ENCODE measurements around the gene PCDHGA3.

Gene PCDHGA3

DNA sequence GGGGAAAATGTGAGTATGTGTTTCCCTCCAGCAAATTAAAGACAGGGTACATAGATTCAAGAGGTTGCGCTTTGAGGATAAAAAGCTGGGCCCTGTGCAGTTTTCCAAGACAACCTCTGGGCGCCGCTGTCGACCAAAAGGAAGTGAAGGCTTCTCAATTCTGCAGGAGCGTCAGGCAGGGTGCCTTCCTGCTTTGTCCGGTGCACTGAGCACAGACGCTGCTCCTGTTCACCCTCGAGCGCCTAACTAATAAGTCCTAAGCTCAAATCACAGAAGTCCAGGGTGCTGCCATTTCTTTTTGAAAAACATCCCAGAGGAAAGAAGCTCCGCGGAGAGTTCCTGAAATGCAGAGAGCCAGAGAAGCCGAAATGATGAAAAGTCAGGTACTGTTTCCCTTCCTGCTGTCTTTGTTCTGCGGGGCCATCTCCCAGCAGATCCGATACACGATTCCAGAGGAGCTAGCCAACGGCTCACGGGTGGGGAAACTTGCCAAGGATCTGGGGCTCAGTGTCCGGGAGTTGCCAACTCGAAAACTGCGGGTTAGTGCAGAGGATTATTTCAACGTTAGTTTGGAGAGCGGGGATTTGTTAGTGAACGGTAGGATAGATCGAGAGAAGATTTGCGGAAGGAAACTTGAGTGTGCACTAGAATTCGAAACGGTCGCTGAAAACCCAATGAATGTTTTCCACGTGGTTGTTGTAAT lies 6.4 kb downstream of the PCDHGA3 start, which contains the start of gene PCDHGB1:
Gene PCDHGB1 (plus strand): TSS at position 183 of the 703 bp plus-strand sequence. CDS start 162 bp downstream, at position 345.
- Histone ChIP-seq H3K4me3 (ENCODE audit: low read length) (peak within 1 kb of the TSS; percentile 77), H3K27me3 (replicated peaks; ENCODE audit: control insufficient read depth, insufficient read depth, low read length) (peaks cover 4% of the 10 kb centered on the region), H3K9me3 (ENCODE audit: control insufficient read depth, low read length) (peaks cover 29% of the 10 kb centered on the region), H3K36me3 (ENCODE audit: control insufficient read depth, insufficient read depth, low read length, severe bottlenecking) (no peaks in the 10 kb centered on the region), H3K4me1 (ENCODE audit: control insufficient read depth, insufficient read depth, low read length) (no peaks in the 10 kb centered on the region), H3K9ac (ENCODE audit: low read length) (no peak within 1 kb of the TSS)
- peak; percentile 65 for DNase-seq (ENCODE audit: low read depth)

DNA sequence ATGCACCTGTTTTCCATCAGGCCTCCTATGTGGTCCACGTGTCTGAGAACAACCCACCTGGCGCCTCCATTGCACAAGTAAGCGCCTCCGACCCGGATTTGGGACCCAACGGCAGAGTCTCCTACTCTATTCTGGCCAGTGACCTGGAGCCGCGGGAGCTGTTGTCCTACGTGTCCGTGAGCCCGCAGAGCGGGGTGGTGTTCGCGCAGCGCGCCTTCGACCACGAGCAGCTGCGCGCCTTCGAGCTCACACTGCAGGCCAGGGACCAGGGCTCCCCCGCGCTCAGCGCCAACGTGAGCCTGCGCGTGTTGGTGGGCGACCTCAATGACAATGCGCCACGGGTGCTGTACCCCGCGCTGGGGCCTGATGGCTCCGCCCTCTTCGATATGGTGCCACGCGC lies 8.0 kb downstream of the PCDHGA3 start:
- DNase-seq (ENCODE audit: low read depth), result no peak
- Histone ChIP-seq H3K27me3 (replicated peaks; ENCODE audit: control insufficient read depth, insufficient read depth, low read length) (peaks cover 4% of the 10 kb centered on the region), H3K4me1 (ENCODE audit: control insufficient read depth, insufficient read depth, low read length) (no peaks in the 10 kb centered on the region), H3K36me3 (ENCODE audit: control insufficient read depth, insufficient read depth, low read length, severe bottlenecking) (no peaks in the 10 kb centered on the region), H3K4me3 (ENCODE audit: low read length) (no peak overlapping the region), H3K9ac (ENCODE audit: low read length) (no peak overlapping the region), H3K9me3 (ENCODE audit: control insufficient read depth, low read length) (peaks cover 37% of the 10 kb centered on the region)

DNA sequence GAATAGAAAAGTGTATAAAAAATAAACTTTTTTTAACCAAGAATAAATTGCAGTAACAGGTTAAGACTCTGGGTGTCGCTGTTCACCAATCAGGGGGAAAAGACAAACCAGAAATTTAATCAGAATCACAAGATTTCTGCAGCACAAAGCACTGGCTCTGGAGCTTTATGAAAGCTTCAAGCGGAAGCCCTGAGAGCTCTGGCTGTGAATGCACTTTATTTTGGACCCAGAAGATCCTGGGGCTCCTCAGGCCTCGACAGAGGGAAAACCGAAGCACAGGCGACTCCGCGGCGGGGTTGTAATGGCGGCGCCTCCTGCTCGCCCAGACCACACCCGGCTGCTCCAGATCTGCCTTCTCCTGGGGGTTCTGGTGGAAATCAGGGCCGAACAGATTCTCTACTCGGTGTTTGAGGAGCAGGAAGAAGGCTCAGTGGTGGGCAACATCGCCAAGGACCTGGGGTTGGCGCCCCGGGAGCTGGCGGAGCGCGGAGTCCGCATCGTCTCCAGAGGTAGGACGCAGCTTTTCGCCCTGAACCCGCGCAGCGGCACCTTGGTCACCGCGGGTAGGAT lies 11.4 kb downstream of the PCDHGA3 start, which contains the start of gene PCDHGA4:
Gene PCDHGA4 (plus strand): TSS at position 122 of the 570 bp plus-strand sequence. CDS start 87 bp downstream, at position 209.
- Histone ChIP-seq H3K27me3 (replicated peaks; ENCODE audit: control insufficient read depth, insufficient read depth, low read length) (peaks cover 4% of the 10 kb centered on the region), H3K9ac (ENCODE audit: low read length) (peak within 1 kb of the TSS; percentile 80), H3K4me1 (ENCODE audit: control insufficient read depth, insufficient read depth, low read length) (no peaks in the 10 kb centered on the region), H3K9me3 (ENCODE audit: control insufficient read depth, low read length) (peaks cover 63% of the 10 kb centered on the region), H3K36me3 (ENCODE audit: control insufficient read depth, insufficient read depth, low read length, severe bottlenecking) (no peaks in the 10 kb centered on the region), H3K4me3 (ENCODE audit: low read length) (peak within 1 kb of the TSS; percentile 79)
- DNase-seq (ENCODE audit: low read depth), result peak; percentile 20

DNA sequence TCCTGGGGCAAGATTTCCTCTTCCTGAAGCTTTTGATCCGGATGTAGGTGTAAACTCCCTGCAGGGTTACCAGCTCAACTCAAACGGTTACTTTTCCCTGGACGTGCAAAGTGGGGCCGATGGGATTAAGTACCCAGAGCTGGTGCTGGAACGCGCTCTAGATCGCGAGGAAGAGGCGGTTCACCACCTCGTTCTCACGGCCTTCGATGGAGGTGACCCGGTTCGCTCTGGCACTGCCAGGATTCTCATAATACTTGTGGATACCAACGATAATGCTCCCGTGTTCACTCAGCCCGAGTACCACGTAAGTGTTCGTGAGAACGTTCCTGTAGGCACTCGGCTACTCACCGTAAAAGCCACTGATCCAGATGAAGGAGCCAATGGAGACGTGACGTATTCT lies 12.0 kb downstream of the PCDHGA3 start:
- H3K4me3 ChIP-seq (ENCODE audit: low read length), result peak overlapping the region; percentile 79
- H3K9me3 ChIP-seq (ENCODE audit: control insufficient read depth, low read length), result peaks cover 63% of the 10 kb centered on the region
- DNase-seq (ENCODE audit: low read depth), result no peak

GRCh38 chr5:141356133-141356532 lies 12.5 kb downstream of the PCDHGA3 start:
- Histone ChIP-seq H3K4me1 (ENCODE audit: control insufficient read depth, insufficient read depth, low read length) (no peaks in the 10 kb centered on the region), H3K27me3 (replicated peaks; ENCODE audit: control insufficient read depth, insufficient read depth, low read length) (peaks cover 4% of the 10 kb centered on the region), H3K36me3 (ENCODE audit: control insufficient read depth, insufficient read depth, low read length, severe bottlenecking) (no peaks in the 10 kb centered on the region), H3K9ac (ENCODE audit: low read length) (no peak overlapping the region), H3K4me3 (ENCODE audit: low read length) (peak overlapping the region; percentile 79), H3K9me3 (ENCODE audit: control insufficient read depth, low read length) (peaks cover 63% of the 10 kb centered on the region)
- DNase-seq (ENCODE audit: low read depth), result no peak

More for the DNA sequence above, 12.0 kb downstream of the PCDHGA3 start:
- no peaks in the 10 kb centered on the region for H3K4me1 ChIP-seq (ENCODE audit: control insufficient read depth, insufficient read depth, low read length)
- no peaks in the 10 kb centered on the region for H3K36me3 ChIP-seq (ENCODE audit: control insufficient read depth, insufficient read depth, low read length, severe bottlenecking)
- H3K9ac ChIP-seq (ENCODE audit: low read length), result no peak overlapping the region
- H3K27me3 ChIP-seq (replicated peaks; ENCODE audit: control insufficient read depth, insufficient read depth, low read length), result peaks cover 4% of the 10 kb centered on the region

DNA sequence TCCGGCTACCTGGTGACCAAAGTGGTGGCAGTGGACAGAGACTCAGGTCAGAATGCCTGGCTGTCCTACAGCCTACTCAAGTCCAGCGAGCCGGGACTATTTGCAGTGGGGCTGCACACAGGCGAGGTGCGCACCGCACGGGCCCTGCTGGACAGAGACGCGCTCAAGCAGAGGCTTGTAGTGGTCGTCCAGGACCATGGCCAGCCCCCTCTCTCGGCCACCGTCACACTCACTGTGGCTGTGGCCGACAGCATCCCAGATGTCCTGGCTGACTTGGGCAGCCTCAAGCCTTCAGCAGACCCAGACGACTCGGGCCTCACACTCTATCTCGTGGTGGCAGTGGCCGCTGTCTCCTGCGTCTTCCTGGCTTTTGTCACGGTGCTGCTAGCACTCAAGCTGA lies 13.3 kb downstream of the PCDHGA3 start:
- Histone ChIP-seq H3K36me3 (ENCODE audit: control insufficient read depth, insufficient read depth, low read length, severe bottlenecking) (no peaks in the 10 kb centered on the region), H3K4me1 (ENCODE audit: control insufficient read depth, insufficient read depth, low read length) (no peaks in the 10 kb centered on the region), H3K9me3 (ENCODE audit: control insufficient read depth, low read length) (peaks cover 66% of the 10 kb centered on the region), H3K4me3 (ENCODE audit: low read length) (peak overlapping the region; percentile 58), H3K9ac (ENCODE audit: low read length) (no peak overlapping the region), H3K27me3 (replicated peaks; ENCODE audit: control insufficient read depth, insufficient read depth, low read length) (peaks cover 4% of the 10 kb centered on the region)
- DNase-seq (ENCODE audit: low read depth), result no peak

DNA sequence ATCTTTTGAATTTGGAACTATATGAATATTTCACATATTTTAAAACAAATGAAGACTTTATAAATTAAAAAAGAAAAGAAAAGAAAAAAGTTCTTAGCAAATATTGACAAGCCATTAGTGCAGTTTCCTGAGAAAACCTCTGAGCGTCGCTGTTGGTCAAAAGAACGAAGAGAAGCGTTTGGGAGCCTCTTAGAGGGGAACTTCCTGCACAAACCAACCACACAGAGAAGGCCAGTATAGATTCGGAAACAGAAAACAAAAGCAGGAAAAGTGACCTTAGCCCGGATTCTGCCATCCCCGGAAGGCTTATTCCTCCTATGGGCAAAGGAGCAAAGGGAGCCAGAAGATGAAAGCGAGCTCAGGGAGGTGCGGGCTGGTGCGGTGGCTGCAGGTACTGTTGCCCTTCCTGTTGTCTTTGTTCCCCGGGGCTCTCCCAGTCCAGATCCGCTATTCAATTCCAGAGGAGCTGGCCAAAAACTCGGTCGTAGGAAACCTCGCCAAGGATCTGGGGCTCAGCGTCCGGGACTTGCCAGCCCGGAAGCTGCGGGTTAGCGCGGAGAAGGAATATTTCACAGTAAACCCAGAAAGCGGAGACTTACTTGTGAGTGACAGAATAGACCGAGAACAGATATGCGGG lies 16.3 kb downstream of the PCDHGA3 start, which contains the start of gene PCDHGB2:
Gene PCDHGB2 (plus strand): TSS at position 205 of the 637 bp plus-strand sequence. CDS start 142 bp downstream, at position 347.
- Histone ChIP-seq H3K27me3 (replicated peaks; ENCODE audit: control insufficient read depth, insufficient read depth, low read length) (peaks cover 6% of the 10 kb centered on the region), H3K9ac (ENCODE audit: low read length) (peak within 1 kb of the TSS; percentile 54), H3K4me3 (ENCODE audit: low read length) (peak within 1 kb of the TSS; percentile 78), H3K36me3 (ENCODE audit: control insufficient read depth, insufficient read depth, low read length, severe bottlenecking) (no peaks in the 10 kb centered on the region), H3K9me3 (ENCODE audit: control insufficient read depth, low read length) (peaks cover 89% of the 10 kb centered on the region), H3K4me1 (ENCODE audit: control insufficient read depth, insufficient read depth, low read length) (no peaks in the 10 kb centered on the region)
- DNase-seq (ENCODE audit: low read depth), result peak; percentile 37

DNA sequence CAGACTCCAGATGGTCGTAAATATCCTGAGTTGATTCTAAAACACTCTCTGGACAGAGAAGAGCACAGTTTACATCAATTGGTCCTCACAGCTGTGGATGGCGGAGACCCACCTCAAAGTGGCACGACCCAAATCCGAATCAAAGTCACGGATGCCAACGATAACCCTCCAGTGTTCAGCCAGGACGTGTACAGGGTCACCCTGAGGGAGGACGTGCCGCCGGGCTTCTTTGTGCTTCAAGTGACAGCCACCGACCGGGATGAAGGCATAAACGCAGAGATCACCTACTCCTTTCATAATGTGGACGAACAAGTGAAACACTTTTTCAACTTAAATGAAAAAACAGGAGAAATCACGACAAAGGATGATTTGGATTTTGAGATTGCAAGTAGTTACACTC lies 17.1 kb downstream of the PCDHGA3 start:
- peaks cover 92% of the 10 kb centered on the region for H3K9me3 ChIP-seq (ENCODE audit: control insufficient read depth, low read length)
- H3K36me3 ChIP-seq (ENCODE audit: control insufficient read depth, insufficient read depth, low read length, severe bottlenecking), result no peaks in the 10 kb centered on the region
- H3K4me3 ChIP-seq (ENCODE audit: low read length), result peak overlapping the region; percentile 78
- no peak for DNase-seq (ENCODE audit: low read depth)
- H3K27me3 ChIP-seq (replicated peaks; ENCODE audit: control insufficient read depth, insufficient read depth, low read length), result peaks cover 8% of the 10 kb centered on the region
- no peaks in the 10 kb centered on the region for H3K4me1 ChIP-seq (ENCODE audit: control insufficient read depth, insufficient read depth, low read length)
- no peak overlapping the region for H3K9ac ChIP-seq (ENCODE audit: low read length)

DNA sequence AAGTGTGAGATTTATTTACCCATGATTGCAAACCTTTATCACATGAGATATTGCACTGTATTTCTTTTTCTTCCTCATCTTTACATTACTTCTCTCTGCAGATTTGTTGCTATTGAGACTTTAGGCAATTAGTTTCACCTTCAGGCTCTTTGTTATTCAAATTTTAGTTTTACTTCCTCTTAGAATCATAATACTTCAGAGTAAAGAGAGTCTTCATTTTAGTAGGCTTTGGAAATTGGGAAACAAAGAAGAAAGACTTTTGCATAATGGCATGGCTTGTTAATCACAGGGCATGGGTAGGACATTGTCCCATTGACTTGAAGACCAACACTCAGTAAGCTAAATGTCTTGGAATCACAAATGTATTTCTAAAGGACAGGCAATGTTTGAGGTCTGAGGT lies 19.1 kb downstream of the PCDHGA3 start:
- H3K27me3 ChIP-seq (replicated peaks; ENCODE audit: control insufficient read depth, insufficient read depth, low read length), result peaks cover 16% of the 10 kb centered on the region
- DNase-seq (ENCODE audit: low read depth), result no peak
- H3K9ac ChIP-seq (ENCODE audit: low read length), result no peak overlapping the region
- no peaks in the 10 kb centered on the region for H3K36me3 ChIP-seq (ENCODE audit: control insufficient read depth, insufficient read depth, low read length, severe bottlenecking)
- H3K4me3 ChIP-seq (ENCODE audit: low read length), result no peak overlapping the region
- no peaks in the 10 kb centered on the region for H3K4me1 ChIP-seq (ENCODE audit: control insufficient read depth, insufficient read depth, low read length)
- peaks cover 87% of the 10 kb centered on the region for H3K9me3 ChIP-seq (ENCODE audit: control insufficient read depth, low read length)

- DNase-seq (ENCODE audit: low read depth), result peak; percentile 5
- Histone ChIP-seq H3K9ac (ENCODE audit: low read length) (no peak within 1 kb of the TSS), H3K4me3 (ENCODE audit: low read length) (peak within 1 kb of the TSS; percentile 68), H3K9me3 (ENCODE audit: control insufficient read depth, low read length) (peaks cover 76% of the 10 kb centered on the region), H3K4me1 (ENCODE audit: control insufficient read depth, insufficient read depth, low read length) (no peaks in the 10 kb centered on the region), H3K27me3 (replicated peaks; ENCODE audit: control insufficient read depth, insufficient read depth, low read length) (peaks cover 16% of the 10 kb centered on the region), H3K36me3 (ENCODE audit: control insufficient read depth, insufficient read depth, low read length, severe bottlenecking) (no peaks in the 10 kb centered on the region)
Measured at GRCh38 chr5:141363952-141364660, 20.5 kb downstream of the PCDHGA3 start, which contains the start of gene PCDHGA5. Gene PCDHGA5 (plus strand): TSS chr5:141364162. CDS start chr5:141364331, 169 bp downstream.

Data from adipocyte (in vitro differentiated cells).